Measurements from ENCODE around the gene APBA2.

DNA sequence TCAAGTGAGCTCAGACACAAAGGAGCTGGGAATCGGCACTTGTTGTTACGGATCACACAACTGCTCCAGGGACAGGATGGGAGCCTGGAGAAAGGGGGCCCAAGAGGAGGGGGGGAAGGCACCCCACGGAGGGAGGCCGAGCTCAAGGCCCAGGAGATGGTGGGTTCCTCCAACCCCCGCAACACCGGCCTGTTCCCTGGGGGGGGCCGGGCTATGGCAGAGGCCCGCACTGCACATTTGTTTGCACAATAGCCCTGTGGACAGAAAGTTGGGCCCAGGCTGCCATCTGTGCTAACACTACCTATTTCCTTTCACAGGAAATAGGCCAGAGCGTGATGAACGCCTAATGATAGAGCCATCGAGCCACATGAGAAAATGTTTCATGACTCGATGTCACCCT lies 236.7 kb downstream of the APBA2 start:
- TF ChIP-seq, protein P1, sequence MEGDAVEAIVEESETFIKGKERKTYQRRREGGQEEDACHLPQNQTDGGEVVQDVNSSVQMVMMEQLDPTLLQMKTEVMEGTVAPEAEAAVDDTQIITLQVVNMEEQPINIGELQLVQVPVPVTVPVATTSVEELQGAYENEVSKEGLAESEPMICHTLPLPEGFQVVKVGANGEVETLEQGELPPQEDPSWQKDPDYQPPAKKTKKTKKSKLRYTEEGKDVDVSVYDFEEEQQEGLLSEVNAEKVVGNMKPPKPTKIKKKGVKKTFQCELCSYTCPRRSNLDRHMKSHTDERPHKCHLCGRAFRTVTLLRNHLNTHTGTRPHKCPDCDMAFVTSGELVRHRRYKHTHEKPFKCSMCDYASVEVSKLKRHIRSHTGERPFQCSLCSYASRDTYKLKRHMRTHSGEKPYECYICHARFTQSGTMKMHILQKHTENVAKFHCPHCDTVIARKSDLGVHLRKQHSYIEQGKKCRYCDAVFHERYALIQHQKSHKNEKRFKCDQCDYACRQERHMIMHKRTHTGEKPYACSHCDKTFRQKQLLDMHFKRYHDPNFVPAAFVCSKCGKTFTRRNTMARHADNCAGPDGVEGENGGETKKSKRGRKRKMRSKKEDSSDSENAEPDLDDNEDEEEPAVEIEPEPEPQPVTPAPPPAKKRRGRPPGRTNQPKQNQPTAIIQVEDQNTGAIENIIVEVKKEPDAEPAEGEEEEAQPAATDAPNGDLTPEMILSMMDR (IDR thresholded peaks at IDR 0.05): no peak
- no peak for TF ChIP-seq EP300 (IDR thresholded peaks at IDR 0.05)
- no peak for TF ChIP-seq POLR2A (IDR thresholded peaks at IDR 0.05)

Data from stomach (tissue), 4 donors.